KBM-7 (cell line): ENCODE data around the gene ZNF566.
"Not testable (repeated sequence)": the region's sequence is repeated elsewhere in the genome, so short reads cannot be mapped to it uniquely, and the experiment has no call there.

Source experiments
- DNase-seq: peaks from one replicate; pipeline ENCODE4 v3.0.0-alpha.2; 2015
- in situ Hi-C: fragments of 300-500 bp; cut with MboI; formaldehyde crosslinking; loops from 2 replicates; pipeline ENCODE4 v1.14.3; 2020; ENCODE audit warnings: low sequenced_read_pairs, low pct_unique_long_range_greater_than_20kb, mixed read lengths

The ZNF566 gene

DNA sequence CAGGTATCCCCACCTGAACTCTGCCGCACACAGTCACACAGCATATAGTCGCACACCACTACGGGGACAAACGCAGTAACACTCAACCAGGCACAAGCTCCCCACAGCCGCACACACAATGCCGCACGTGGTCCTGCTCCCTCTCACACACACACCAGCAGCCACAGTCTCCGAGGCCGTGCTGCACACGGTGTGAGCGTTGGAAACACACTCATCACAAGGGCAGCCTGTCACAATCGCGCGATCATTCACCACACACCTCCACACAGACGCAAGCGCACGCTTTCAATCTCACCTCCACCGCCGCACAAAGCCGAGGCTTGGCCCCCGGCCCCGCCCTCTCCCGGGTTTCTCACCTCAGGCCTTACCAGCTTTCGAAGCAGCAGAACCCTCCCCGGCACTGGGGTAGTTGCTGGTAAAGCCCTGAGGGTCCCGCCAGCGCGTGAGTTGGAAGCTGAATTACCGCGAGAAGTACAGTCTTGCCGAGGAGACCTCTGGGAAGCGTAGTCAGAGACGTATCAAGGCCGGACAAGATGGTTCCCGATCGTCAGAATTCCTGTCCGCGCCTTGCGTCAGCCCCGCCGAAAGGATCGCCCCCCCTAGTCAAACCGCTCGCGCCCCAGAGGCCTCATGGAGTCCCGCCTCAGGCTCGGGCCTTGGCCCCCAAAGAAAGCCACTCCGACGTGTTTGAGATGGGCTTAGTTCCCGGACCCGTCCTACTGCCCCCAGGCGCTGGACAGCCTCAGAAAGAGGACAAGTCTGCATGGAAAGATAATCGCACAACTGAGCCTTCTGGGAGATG lies at the start of gene ZNF566:
Gene ZNF566, minus strand, starts transcription at position 444 of the 802 bp plus-strand sequence. CDS start 13,004 bp downstream, outside the sequence.
- peak; percentile 97 for DNase-seq
- in situ Hi-C loops: no loop called here

DNA sequence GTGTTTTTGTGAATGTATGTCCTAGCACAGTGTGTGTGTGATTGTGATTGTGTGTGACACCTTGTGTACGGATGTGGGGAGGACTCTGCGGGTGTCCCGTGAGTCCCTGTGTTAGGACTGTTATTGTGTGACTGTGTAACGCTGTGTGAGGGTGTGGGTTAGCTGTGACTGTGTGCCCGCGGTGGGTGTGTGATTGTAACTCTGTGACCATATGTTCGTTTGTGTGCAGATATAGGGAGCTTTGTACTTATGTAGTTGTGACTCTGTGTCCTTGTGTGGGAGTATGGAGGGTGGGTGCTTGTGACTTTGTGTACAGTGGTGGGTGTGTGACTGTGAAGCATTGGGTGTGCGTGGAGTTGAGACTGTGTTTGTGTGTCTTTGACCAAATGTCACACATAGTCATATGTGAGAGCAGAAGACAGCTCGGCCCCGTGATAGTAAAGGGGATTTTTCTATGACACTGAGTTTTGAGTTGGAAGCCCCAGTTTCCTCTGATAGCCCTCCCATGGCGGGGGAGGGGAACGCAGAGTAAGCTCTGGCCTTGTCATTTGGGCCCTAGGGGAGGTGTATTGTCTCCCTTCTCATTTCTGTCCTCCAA lies 39.7 kb upstream of the ZNF566 start:
- no peak for DNase-seq
- in situ Hi-C loops: no loop called here

DNA sequence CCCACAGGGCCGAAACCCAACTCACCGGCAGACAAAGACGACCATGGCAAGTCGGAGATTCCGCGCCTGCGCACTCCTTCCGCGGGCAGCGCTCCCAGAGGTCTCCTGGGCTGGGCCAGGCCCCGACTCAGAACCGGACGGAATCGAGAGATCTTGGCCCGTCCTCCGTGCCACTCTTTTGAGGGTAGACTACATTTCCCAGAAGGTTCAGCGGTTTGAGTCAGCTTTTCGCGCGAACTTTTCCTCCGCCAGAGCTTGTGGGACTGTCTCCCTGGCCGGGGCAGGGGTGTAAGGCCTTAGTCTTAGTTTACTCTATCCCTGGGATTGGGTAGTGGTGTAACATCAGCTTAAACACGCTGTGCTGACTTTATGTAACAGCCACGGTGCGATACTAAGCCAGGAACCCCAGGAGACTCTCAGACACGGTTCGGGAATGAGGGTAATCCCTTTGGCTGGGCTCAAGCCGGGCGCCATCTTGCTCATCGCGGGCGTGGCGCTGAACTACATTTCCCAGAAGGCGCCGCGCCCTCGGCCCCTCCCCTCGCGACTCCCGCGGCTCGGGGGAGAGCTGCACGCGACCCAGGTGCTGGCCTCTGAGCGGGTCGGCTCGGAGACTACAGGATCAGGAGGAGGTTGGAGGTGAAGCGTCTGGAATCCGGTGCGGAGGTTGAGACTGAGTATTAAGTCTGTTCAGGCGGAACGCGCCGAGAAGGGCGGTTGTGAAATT lies 39.0 kb upstream of the ZNF566 start, which contains the start of gene ZNF260:
Gene ZNF260, minus strand, starts transcription at position 78 of the 727 bp plus-strand sequence. CDS start 13,033 bp downstream, outside the sequence.
- peak; percentile 94 for DNase-seq
- in situ Hi-C loops: no loop called here

DNA sequence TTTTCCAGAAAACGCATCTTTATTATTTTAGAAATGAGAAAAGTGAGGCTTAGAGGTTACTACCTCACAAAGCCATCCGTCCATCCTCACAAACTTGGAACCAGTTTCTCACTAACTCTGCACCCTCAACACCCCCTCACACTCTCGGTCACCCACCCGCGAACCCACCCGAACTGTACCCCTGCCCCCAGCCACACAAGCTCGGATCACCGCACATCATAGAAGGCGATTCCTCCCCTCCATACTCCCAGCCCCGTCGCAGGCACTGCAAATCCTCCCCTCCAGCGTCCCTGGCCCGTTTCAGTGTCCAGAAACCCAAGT lies 38.5 kb upstream of the ZNF566 start:
- DNase-seq: no peak
- in situ Hi-C loops: no loop called here

DNA sequence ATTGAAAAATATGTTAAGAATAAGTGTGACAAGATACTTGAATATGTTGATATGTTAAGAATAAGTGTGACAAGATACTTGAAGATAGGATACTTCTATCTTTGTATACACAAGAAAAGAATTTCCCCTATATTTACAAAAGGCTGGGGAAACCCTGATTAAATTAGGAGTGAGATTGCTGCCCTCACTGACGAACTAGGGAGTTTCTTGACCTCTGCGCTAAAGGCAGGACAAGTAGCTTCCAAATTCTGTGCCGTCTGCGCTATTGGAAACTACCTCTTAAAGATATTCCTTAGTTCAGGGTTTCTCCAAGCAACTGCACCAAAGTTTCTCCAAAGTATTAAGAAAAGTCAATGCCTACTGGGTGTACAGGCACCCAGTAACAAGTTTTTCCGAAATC lies 38.0 kb upstream of the ZNF566 start:
- DNase-seq: peak; percentile 6
- in situ Hi-C loops: no loop called here

DNA sequence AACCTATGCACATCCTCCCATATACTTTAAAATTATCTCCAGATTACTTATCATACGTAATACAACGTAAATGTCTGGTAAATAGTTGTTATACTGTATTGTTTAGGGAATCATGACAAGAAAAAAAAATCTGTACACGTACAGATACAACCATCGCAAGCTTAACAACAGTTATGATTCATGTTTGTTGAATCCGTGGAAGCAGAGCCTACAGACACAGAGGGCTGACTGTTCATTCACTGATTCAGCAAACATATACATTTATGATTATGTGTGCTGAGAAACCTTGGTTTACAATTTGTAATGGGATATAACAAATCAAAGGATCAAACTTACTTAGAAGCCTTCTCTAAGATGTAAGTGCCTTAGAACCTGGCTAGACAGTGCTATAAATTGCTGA lies 37.2 kb upstream of the ZNF566 start:
- in situ Hi-C loops: no loop called here
- DNase-seq: no peak

DNA sequence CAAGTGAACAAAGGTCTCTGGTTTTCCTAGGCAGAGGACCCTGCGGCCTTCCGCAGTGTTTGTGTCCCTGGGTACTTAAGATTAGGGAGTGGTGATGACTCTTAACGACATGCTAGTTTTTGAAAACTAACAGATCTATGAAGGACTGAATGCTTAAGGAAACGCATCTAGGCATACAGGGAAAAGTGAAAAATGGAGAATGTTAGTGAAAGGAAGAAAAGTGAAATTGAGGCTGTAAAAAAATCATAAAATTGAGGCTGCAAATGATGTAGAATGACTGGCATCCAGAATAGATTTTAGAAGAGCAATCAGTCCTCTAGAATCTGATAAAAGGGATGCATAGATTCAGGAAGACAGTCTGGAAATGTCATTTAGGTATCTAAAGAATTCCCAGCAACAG lies 35.3 kb upstream of the ZNF566 start:
- in situ Hi-C loops: no loop called here

DNA sequence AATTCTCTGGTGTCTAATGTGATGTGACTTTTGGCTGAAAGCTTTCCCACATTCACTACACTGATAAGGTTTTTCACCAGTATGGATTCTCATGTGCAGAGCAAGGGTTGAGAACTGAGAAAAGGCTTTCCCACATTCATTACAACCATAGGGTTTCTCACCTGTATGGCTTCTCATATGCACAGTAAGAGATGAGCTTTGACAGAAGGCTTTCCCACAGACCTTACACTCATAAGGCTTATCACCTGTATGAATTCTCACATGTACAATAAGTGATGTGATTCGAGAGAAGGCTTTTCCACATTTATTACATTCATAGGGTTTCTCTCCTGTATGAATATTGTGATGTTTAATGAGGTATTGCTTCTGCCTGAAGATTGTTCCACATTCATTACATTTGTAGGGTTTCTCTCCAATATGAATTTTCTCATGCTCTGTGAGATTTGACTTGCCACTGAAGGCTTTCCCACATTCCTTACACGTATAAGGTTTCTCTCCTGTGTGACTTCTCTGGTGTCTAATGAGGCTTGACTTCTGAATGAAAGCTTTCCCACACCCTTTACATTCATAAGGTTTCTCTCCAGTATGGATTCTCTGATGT lies 24.8 kb upstream of the ZNF566 start:
- DNase-seq: peak; percentile 18
- in situ Hi-C loops: no loop called here

More for the DNA sequence above, 35.3 kb upstream of the ZNF566 start:
- no peak for DNase-seq

DNA sequence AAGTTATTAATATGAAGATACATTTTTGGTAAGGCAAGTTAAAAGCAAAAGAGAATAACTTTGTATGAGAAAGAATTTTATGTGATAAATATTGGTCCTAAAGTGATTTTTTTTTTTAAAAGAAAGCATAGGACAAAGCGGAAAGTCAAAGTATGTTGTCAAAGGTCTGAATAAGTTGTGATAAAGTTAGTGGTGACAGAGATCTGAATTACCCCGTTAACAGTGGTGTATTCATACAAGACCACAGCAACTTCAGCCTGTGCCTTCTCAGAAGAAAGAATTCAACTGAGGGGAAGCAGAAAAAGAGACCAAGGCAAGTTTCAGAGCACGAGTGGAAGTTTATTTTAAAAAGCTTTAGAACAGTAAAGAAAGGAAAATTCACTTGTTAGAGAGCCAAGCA lies 19.0 kb upstream of the ZNF566 start:
- in situ Hi-C loops: no loop called here
- DNase-seq: no peak

DNA sequence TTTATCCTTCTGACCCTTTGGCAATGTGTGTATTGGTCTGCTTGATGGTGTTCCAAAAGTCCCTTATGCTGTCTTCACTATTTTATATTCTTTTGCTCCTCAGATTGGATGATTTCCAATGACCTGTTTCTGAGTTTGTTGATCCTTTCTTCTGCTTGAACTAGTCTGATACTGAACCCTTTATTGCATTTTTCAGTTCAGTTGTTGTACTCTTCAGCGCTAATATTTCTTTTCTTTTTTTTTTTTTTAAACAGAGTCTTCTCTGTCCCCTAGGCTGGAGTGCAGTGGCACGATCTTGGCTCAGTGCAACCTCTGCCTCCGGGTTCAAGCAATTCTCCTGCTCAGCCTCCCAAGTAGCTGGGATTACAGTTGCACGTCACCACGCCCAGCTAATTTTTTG lies 12.6 kb upstream of the ZNF566 start:
- no peak for DNase-seq
- in situ Hi-C loops: no loop called here

DNA sequence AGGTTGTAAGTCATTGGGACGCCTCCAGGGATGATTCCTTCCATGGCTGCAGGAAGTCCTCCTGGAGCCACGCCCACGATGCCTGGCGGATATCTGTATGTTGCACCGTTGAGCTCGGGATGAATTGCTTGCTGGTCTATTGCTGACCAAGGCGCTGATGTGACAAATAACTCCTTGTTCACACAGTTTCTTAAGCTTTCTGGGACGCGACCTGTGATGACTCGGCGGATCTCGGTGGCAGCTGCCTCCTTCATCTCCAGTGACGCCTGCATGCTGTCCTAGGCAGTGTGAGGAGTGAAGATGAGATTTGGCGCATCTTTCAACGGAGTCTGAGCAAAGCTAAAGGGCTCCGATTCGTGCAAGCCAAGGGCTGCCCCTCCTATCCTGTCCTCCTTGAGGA lies 7.6 kb upstream of the ZNF566 start:
- DNase-seq: no peak
- in situ Hi-C loops: no loop called here

DNA sequence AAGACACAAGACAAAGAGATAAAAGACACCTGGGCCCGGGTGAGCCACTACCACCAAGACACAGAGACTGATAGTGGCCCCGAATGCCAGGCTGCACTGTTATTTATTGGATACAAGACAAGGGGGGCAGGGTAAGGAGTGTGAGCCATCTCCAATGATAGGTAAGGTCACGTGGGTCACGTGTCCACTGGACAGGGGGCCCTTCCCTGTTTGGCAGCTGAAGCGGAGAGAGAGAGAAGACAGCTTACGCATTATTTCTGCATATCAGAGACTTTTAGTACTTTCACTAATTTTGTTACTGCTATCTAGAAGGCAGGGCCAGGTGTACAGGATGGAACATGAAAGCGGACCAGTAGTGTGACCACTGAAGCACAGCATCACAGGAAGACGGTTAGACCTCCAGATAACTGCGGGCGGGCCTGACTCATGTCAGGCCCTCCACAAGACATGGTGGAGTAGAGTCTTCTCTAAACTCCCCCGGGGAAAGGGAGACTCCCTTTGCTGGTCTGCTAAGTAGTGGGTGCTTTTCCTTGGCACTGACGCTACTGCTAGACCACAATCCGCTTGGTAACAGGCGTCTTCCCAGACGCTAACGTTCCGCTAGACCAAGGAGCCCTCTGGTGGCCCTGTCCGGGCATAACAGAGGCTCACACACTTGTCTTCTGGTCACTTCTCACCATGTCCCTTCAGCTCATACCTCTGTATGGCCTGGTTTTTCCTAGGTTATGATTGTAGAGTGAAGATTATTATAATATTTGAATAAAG lies 3.5 kb upstream of the ZNF566 start:
- DNase-seq: peak; percentile 15
- in situ Hi-C loops: not testable (repeated sequence)

DNA sequence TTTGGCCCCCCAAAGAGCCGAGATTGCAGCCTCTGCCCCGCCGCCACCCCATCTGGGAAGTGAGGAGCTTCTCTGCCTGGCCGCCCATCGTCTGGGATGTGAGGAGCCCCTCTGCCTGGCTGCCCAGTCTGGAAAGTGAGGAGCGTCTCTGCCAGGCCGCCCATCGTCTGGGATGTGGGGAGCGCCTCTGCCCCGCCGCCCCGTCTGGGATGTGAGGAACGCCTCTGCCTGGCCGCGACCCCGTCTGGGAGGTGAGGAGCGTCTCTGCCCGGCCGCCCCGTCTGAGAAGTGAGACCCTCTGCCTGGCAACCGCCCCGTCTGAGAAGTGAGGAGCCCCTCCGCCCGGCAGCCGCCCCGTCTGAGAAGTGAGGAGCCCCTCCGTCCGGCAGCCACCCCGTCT lies 1.5 kb upstream of the ZNF566 start:
- in situ Hi-C loops, DNase-seq: not testable (repeated sequence)

DNA sequence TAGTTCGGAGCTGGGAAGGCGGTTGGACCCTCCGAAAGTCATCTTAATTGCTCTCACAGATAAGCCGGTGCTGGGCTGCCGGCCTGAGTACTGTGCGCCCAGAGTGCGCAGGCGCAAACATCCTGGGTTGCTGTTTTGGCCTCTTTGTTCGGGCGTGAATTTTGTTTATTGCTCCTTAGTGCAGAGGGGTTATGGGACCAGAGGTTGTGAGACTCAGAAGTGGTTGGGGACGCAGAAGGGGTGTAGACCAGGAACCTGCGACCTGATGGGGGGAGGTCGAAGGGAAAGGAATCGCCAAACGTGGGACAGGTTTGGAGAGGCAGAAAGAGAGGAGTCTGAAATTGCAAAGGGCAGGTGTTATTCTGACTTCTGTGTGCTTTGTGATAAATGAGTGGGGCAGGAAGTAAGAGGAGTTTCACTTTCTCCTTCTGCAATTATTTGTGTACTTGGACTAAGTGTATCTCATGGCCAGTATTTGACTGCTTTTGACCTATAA lies 607 bp upstream of the ZNF566 start:
- no peak for DNase-seq
- in situ Hi-C loops: no loop called here

DNA sequence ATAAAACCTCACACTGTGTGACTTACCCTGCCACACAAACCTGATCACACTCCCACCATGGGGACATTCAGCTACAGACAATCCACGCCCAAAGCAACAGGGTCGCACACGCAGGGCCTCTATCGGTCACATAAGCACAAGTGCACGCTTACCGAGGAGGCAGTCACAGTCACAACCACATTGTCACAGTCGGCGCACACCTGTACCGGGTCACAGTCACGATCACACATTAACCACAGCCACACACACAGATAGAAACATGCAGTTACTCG lies 579 bp downstream of the ZNF566 start:
- no peak for DNase-seq
- in situ Hi-C loops: no loop called here

DNA sequence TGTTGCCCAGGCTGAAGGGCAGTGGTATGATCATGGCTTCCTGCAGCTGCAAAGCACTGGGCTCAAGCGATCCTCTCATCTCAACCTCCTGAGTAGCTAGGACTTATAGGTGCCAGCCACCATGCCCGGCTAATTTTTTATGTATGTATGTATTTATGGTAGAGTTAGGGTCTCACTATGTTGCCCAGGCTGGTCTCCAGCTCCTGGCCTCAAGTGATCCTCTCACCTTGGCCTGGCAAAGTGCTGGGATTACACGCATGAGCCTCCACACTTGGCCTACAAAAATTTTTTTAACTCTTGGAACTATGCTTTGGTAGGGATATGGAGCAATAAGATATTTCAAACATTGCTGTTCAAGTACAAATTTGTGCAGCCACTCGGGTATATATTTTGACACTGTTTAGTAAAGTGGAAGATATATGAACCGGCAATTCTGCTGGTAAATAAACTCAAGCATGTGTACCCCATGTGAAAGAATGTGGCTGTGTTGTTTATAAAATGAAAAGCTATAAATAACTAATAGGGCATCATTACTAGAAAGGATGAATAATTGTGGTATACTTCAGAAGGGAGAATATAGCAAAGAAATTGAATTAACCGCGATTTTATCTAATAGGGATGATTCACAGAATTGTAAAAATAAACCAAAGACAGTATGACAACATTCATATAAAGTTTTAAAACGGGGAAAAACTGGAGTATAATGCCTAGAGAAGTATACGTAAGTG lies 1.1 kb downstream of the ZNF566 start:
- no peak for DNase-seq
- in situ Hi-C loops: no loop called here

DNA sequence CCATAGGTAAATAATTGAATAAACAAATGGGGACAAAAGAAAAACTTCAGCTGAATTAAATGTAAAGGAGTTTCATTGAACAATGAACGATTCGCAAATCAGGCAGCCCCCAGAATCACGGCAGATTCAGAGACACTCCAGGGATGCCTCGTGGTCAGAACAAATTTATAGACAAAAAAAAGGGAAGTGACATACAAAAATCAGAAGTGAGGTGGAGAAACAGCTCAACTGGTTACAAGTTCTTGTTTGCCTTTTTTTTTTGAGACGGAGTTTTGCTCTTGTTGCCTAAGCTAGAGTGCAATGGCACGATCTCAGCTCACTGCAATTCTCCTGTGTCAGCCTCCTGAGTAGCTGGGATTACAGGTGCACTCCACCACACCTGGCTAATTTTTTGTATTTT lies 5.7 kb downstream of the ZNF566 start:
- in situ Hi-C loops: no loop called here
- peak; percentile 38 for DNase-seq

DNA sequence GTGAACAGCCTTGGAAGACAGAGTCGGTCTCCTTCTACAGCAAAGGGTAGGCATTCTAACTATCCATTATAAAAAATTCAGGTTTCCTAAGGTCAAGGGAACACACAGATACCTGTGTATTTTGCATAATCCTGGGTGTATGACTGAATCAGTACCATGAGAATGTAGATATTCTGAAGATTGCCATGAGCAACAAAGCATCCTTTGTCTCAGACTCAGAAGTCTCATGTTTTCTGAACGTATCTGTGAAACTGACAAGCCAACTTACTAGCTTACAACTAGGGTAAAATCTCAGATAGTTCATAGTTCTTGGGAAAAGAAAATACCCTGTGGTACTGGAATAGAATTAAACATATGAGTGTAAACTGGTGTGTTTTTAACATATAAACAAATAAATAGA lies 6.5 kb downstream of the ZNF566 start:
- no peak for DNase-seq
- in situ Hi-C loops: no loop called here

DNA sequence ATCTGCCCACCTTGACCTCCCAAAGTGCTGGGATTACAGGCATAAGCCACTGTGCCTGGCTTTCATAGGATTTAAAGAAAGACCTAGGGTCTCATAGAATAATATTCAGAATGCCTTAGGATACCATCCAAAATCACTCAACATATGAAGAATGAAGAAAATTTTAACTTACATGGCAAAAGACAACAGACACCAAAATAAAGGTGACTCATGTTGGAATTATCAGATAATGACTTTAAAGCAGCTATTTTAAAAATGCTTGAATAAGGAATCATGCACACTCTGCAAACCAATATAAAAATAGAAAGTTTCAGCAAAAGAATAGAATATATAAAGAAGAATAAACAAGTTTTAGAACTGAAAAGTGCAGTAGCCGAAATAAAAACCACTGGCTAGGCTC lies 29.3 kb downstream of the ZNF566 start:
- no peak for DNase-seq
- in situ Hi-C loops: no loop called here
